SIG-M5 treated with dmso at 0.1 percent for 504 hours (cell line): ENCODE results near the gene ZNF846.
A peak's percentile ranks its signal among the peaks of the same experiment; 100 is the strongest.
"Not testable (repeated sequence)": the region's sequence is repeated elsewhere in the genome, so short reads cannot be mapped to it uniquely, and the experiment has no call there.

Experiments used
- DNase-seq: peaks from one replicate; lab custom pipeline; 2025; ENCODE audit not compliant: unreplicated experiment; lab: John Stamatoyannopoulos, UW

The ZNF846 gene

GRCh38 chr19:9785367-9786331 is 17.1 kb upstream of the ZNF846 start:
- DNase-seq = peak; percentile 72

- DNase-seq = not testable (repeated sequence)
These were observed 15.6 kb upstream of the ZNF846 start for GRCh38 chr19:9784163-9784496.

- no peak for DNase-seq
These were observed 13.8 kb upstream of the ZNF846 start for GRCh38 chr19:9782338-9782737.

GRCh38 chr19:9757544-9758501 is 10.7 kb downstream of the ZNF846 start:
- no peak for DNase-seq

DNA sequence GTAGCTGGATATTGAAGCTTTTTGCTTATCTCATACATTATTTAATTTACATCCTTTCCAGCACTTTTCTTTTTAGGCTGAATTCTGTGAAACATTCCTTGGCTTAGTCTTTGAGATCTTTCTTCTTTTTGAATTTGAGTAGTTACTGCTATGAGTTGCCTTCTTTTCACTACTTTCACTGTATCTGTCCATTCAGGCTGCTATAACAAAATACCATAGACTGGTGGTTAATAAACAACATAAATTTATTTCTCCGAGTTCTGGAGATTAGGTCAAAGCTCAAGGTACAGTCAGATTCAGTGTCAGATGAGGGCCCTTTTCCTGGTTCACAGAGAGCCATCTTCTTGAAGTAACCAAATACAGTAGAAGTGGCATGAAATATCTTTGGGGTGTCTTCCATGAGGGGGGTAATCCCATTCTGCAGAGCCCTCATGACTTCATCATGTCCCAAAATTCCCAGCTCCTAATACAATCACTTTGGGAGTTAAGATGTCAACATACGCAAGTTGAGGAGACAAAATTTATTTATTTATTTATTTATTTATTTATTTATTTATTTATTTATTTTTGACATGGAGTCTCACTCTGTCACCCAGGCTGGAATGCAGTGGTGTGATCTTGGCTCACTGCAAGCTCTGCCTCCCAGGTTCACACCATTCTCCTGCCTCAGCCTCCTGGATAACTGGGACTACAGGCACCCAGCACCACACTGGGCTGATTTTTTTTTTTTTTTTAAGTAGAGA is 15.7 kb downstream of the ZNF846 start:
- no peak for DNase-seq

DNA sequence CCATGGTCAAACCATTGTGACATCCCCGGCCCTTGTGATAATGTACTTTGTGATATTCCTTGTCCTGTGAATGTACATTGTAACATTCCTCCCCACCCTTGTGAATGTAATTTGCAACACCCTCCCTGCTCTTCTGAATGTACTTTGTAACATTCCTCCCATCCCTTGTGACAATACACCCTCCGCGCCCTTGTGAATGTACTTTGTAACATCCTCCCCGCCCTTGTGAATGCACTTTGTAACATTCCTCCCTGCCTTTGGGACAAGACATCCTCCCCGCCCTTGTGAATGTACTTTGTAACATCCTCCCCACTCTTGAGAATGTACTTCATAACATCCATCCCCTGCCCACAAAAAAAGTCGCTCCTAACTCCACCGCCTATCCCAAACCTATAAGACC is 17.1 kb downstream of the ZNF846 start:
- DNase-seq = no peak

DNA sequence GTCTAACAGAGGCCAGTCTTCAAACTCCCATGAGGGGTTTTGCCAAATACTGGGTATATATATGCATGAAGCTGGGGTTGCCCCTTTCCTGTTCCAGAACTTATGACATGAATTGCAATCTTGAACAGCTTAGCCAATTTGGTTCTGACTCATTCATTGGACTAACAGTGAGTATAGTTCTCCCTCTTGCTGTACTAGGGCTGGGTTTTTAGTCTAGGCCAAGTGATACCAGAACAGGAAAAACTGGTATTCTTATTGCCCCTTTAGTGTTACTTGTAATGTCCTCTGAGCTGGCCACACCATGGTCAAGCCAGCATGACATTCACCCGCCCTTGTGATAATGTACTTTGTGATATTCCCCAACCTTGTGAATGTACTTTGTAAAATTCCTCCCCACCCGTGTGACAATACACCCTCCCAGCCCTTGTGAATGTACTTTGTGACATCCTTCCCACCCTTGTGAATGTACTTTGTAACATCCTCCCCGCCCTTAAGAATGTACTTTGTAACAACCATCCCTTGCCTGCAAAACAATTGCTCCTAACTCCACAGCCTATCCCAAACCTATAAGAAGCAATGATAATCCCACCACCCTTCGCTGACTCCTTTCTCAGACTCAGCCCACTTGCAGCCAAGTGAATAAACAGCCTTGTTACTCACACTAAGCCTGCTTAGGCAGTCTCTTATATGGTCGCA is 26.9 kb downstream of the ZNF846 start:
- DNase-seq = no peak

GRCh38 chr19:9735986-9736385 is 32.6 kb downstream of the ZNF846 start:
- no peak for DNase-seq

GRCh38 chr19:9730056-9730455 is 38.5 kb downstream of the ZNF846 start:
- not testable (repeated sequence) for DNase-seq

GRCh38 chr19:9729162-9729561 is 39.4 kb downstream of the ZNF846 start:
- no peak for DNase-seq

DNA sequence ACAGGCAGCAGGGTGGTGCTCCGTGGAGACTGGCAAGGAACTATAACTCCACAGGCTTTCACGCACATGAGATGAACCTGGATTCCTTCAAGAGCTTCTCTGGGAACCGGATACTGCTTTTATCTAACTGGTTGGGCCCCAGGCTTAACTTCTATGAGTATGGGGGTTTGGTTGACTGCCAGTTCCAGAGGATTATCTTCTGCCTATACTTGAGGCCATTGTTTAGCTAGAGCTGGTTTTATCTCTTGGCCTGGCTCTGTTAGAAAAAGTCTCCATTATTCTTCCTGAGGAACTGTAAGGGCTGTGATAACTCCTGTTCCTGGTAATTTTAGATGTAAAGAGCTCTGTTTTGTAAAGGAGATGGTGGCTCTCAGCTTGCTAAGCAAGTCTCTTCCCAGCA is 40.9 kb downstream of the ZNF846 start:
- DNase-seq = no peak

GRCh38 chr19:9725508-9726201 is 42.9 kb downstream of the ZNF846 start:
- not testable (repeated sequence) for DNase-seq

GRCh38 chr19:9724157-9724556 is 44.4 kb downstream of the ZNF846 start:
- no peak for DNase-seq

- peak; percentile 15 for DNase-seq
These were observed 46.7 kb downstream of the ZNF846 start for GRCh38 chr19:9721861-9722260.

DNA sequence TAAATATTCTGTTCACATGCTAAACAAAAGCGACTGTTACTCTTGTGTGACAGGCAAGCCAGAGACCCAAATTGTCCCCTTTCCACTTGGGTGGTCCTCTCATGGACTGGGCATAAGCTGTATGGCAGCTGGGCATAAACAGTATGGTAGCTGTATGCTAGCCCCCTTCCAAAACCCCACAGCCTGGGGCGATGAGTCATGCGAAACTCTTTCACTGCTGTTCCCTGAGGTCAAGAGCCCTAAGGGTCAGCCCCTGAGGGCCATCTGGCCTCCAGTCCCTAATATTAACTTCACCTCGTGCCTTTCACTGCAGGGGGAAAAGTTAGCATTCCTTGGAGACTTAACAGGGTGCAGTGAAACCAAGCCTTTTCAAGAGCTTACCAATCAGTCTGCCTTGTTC is 48.0 kb downstream of the ZNF846 start:
- no peak for DNase-seq

- no peak for DNase-seq
These were observed 56.7 kb downstream of the ZNF846 start for GRCh38 chr19:9711815-9712214.

DNA sequence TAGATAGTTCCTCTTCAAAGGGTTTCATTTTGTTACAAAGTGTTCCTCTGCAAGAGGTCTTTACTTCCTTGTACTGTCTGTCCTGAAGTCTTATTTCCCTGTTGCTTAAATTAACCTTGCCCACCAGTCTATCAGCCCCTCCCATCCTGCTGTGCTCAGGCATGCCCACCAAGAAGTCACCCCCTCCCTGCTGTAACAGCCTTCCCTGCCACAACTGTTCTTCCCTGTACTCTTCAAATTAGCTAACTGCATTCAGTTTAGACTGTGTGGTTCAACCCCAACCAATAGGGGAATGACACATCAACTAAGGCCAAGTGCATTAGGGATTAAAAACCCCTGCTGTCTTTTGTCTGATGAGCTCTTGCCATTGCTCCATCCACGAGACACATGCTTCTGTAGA is 59.2 kb downstream of the ZNF846 start:
- peak; percentile 84 for DNase-seq

- DNase-seq = no peak
These were observed 62.7 kb downstream of the ZNF846 start for GRCh38 chr19:9705836-9706235.

DNA sequence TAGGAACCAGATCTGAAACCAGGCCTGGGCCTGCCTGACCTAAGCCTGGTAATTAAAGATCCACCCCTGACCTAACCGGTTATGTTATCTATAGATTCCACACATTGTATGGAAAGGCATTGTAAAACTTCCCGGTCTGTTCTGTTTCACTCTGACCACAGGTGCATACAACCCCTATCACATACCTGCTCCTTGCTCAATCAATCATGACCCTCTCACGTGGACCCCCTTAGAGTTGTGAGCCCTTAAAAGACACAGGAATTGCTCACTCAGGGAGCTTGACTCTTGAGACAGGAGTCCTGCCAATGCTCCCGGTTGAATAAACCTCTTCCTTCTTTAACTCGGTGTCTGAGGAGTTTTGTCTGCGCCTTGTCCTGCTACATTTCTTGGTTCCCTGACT is 66.4 kb downstream of the ZNF846 start:
- DNase-seq = no peak
